Cardiac muscle cell (in vitro differentiated cells and primary cell): Measurements from ENCODE around the gene SLC16A2. TPM values are rescaled to one million over a fixed set of nuclear protein-coding genes. Genes with fewer than 3 reads are reported as not detected.

Experiments
- DNase-seq, 2 donors: peaks; one replicate each; pipeline versions ENCODE4 v3.0.0 to v3.0.0-alpha.2; 2010 to 2017; ENCODE audit warnings: low read depth in 1 of 2, low spot score in 1 of 2
- H3K27ac ChIP-seq: fragments of 200-600 bp; sonication (generic); 2 replicates; pipeline ENCODE4 v1.5.1; 2016
- H3K27me3 ChIP-seq: fragments of 200-600 bp; sonication (generic); 2 replicates; pipeline ENCODE4 v1.6.0; 2016; ENCODE audit warnings: control low read depth
- H3K36me3 ChIP-seq: fragments of 200-600 bp; sonication (generic); 2 replicates; pipeline ENCODE4 v1.5.1; 2016; ENCODE audit warnings: control low read depth
- H3K4me1 ChIP-seq: fragments of 200-600 bp; sonication (generic); 2 replicates; pipeline ENCODE4 v1.8.1; 2017; ENCODE audit warnings: low read depth, mild to moderate bottlenecking, mixed run types
- H3K4me3 ChIP-seq: fragments of 200-600 bp; sonication (generic); 2 replicates; pipeline ENCODE4 v1.5.1; 2016; ENCODE audit warnings: mild to moderate bottlenecking
- H3K9me3 ChIP-seq: fragments of 200-600 bp; sonication (generic); 2 replicates; pipeline ENCODE4 v1.5.1; 2017; ENCODE audit warnings: low read depth, mild to moderate bottlenecking, control low read depth
- CTCF ChIP-seq: IDR thresholded peaks from 2 replicates; pipeline ENCODE4 v1.5.1; 2012; ENCODE audit warnings: low read depth, mild to moderate bottlenecking, low read length
- polyA plus RNA-seq: library from polyadenylated mRNA; unstranded; fragments of >200 nt; fragmentation: Nextera tagmentation; extraction: Ambion mirVana; gene quantifications from 2 replicates; pipeline ENCODE4 v1.2.1, GENCODE V29; 2016
- total RNA-seq: library from RNA; depleted of rRNA; stranded (reverse); fragments of >200 nt; gene quantifications from 2 replicates; pipeline ENCODE4 v1.2.3, GENCODE V29; 2016

Gene SLC16A2
- total and polyA plus RNA-seq, 2 experiments from 2014 or later = 8.7 to 14.5 TPM

- no peaks in the 10 kb centered on the region for H3K27me3 ChIP-seq
- H3K27ac ChIP-seq = no peak overlapping the region
- no peak for DNase-seq
- no peaks in the 10 kb centered on the region for H3K4me1 ChIP-seq
- H3K4me3 ChIP-seq = no peak overlapping the region
- TF ChIP-seq CTCF = no peak
- no peaks in the 10 kb centered on the region for H3K36me3 ChIP-seq
- H3K9me3 ChIP-seq = no peaks in the 10 kb centered on the region
Measured at GRCh38 chrX:74493806-74494205, 72.5 kb downstream of the SLC16A2 start.

- Histone ChIP-seq H3K27me3 (no peaks in the 10 kb centered on the region), H3K4me1 (peaks cover 6% of the 10 kb centered on the region), H3K9me3 (no peaks in the 10 kb centered on the region), H3K36me3 (no peaks in the 10 kb centered on the region), H3K4me3 (no peak overlapping the region), H3K27ac (no peak overlapping the region)
- no peak for TF ChIP-seq CTCF
- DNase-seq = no peak
Measured at GRCh38 chrX:74498924-74499323, 77.6 kb downstream of the SLC16A2 start.

- no peak for TF ChIP-seq CTCF
- no peaks in the 10 kb centered on the region for H3K36me3 ChIP-seq
Measured at GRCh38 chrX:74500067-74500466, 78.8 kb downstream of the SLC16A2 start.

GRCh38 chrX:74500555-74500954 is 79.3 kb downstream of the SLC16A2 start:
- no peaks in the 10 kb centered on the region for H3K9me3 ChIP-seq
- DNase-seq = no peak
- H3K27me3 ChIP-seq = no peaks in the 10 kb centered on the region
- H3K27ac ChIP-seq = no peak overlapping the region
- H3K36me3 ChIP-seq = no peaks in the 10 kb centered on the region
- peaks cover 6% of the 10 kb centered on the region for H3K4me1 ChIP-seq
- no peak overlapping the region for H3K4me3 ChIP-seq
- no peak for TF ChIP-seq CTCF

More at GRCh38 chrX:74500067-74500466, 78.8 kb downstream of the SLC16A2 start:
- DNase-seq = no peak
- Histone ChIP-seq H3K27ac (no peak overlapping the region), H3K4me3 (no peak overlapping the region), H3K27me3 (no peaks in the 10 kb centered on the region), H3K4me1 (peaks cover 6% of the 10 kb centered on the region), H3K9me3 (no peaks in the 10 kb centered on the region)

GRCh38 chrX:74505437-74505836 is 84.1 kb downstream of the SLC16A2 start:
- Histone ChIP-seq H3K4me1 (peaks cover 6% of the 10 kb centered on the region), H3K27ac (no peak overlapping the region), H3K9me3 (no peaks in the 10 kb centered on the region), H3K27me3 (no peaks in the 10 kb centered on the region), H3K36me3 (no peaks in the 10 kb centered on the region), H3K4me3 (no peak overlapping the region)
- peak in 1 of 2 donors; percentile 82 for DNase-seq
- no peak for TF ChIP-seq CTCF
